B cell (primary cell): ENCODE data around the gene ERCC2. TPM values are rescaled to one million over a fixed set of nuclear protein-coding genes. Genes with fewer than 3 reads are reported as not detected.
"Not testable (repeated sequence)": the region's sequence is repeated elsewhere in the genome, so short reads cannot be mapped to it uniquely, and the experiment has no call there.

Experiments used
- ATAC-seq: fragments of 200-7000 bp; cut with Tn5 transposase; one replicate; pipeline ENCODE4 v1.10.0; 2021; ENCODE audit warnings: low read depth, mild to moderate bottlenecking, moderate number of reproducible peaks, moderate library complexity
- CTCF ChIA-PET: fragments of 350-600 bp; sonication (Branson Sonifier 250); formaldehyde crosslinking; loops from one replicate; lab custom pipeline; 2021; ENCODE audit warnings: antibody characterized with exemption, inconsistent platforms; lab: Charles Lee
- POLR2A ChIA-PET: fragments of 350-600 bp; sonication (Branson Sonifier 250); formaldehyde crosslinking; loops from one replicate; lab custom pipeline; 2021; ENCODE audit warnings: antibody characterized with exemption; lab: Charles Lee
- DNase-seq: peaks from one replicate; pipeline ENCODE4 v3.0.0; 2013
- H2AFZ ChIP-seq: 2 replicates; pipeline ENCODE4 v1.6.1; 2012; ENCODE audit warnings: mild to moderate bottlenecking, low read depth, low read length; ENCODE audit not compliant: insufficient read depth, poor library complexity, severe bottlenecking
- H3K27ac ChIP-seq, 2 donors: 1 replicate in 1 of 2; 2 replicates in 1 of 2; pipeline ENCODE4 v1.5.1; 2012 to 2013; ENCODE audit warnings: low read length in 2 of 2, mild to moderate bottlenecking in 2 of 2, moderate library complexity in 1 of 2
- H3K27me3 ChIP-seq, 4 experiments: fragments of 200-600 bp in 1 of 4; sonication (generic) in 1 of 4; replicated peaks in 1 of 4; 1 replicate in 2 of 4; 2 replicates in 2 of 4; pipeline versions ENCODE4 v1.6.1 to v1.7.0; 2013 to 2016; ENCODE audit warnings: low read length in 3 of 4, mild to moderate bottlenecking in 2 of 4, mixed read lengths in 1 of 4, moderate library complexity in 1 of 4; ENCODE audit not compliant: insufficient read depth in 4 of 4, control insufficient read depth in 3 of 4; ENCODE audit errors: control extremely low read depth in 1 of 4
- H3K36me3 ChIP-seq, 2 experiments: replicated peaks in 1 of 2; 1 replicate in 1 of 2; 2 replicates in 1 of 2; pipeline versions ENCODE4 v1.6.1 to v1.7.1; 2013; ENCODE audit warnings: low read length in 1 of 2; ENCODE audit not compliant: insufficient read depth in 2 of 2, control insufficient read depth in 1 of 2; ENCODE audit errors: control extremely low read depth in 1 of 2, extremely low read depth in 1 of 2
- H3K4me1 ChIP-seq, 2 donors: fragments of 200-600 bp in 1 of 2; sonication (generic) in 1 of 2; 1 replicate in 1 of 2; 2 replicates in 1 of 2; pipeline versions ENCODE4 v1.5.1 to v1.6.1; 2013 to 2017; ENCODE audit warnings: low read length in 2 of 2; ENCODE audit not compliant: control insufficient read depth in 2 of 2, insufficient read depth in 2 of 2
- H3K4me2 ChIP-seq: replicated peaks from 2 replicates; pipeline ENCODE3; 2012; ENCODE audit warnings: mild to moderate bottlenecking, low read depth, low read length; ENCODE audit not compliant: poor library complexity, severe bottlenecking
- H3K4me3 ChIP-seq, 5 experiments: fragments of 200-600 bp in 1 of 5; sonication (generic) in 1 of 5; 1 replicate in 3 of 5; 2 replicates in 2 of 5; pipeline versions ENCODE4 v1.5.1 to v1.7.0; 2011 to 2016; ENCODE audit warnings: low read length in 4 of 5, mild to moderate bottlenecking in 4 of 5, low read depth in 2 of 5, control low read depth in 1 of 5, moderate library complexity in 1 of 5; ENCODE audit not compliant: insufficient read depth in 1 of 5; ENCODE audit errors: control extremely low read depth in 1 of 5, extremely low read depth in 1 of 5
- H3K79me2 ChIP-seq: fragments of 200-600 bp; sonication (generic); one replicate; pipeline ENCODE4 v1.6.0; 2016; ENCODE audit warnings: low read length; ENCODE audit not compliant: control insufficient read depth, insufficient read depth
- H3K9ac ChIP-seq: fragments of 200-600 bp; sonication (generic); 2 replicates; pipeline ENCODE4 v1.6.1; 2017; ENCODE audit warnings: mild to moderate bottlenecking, low read length, moderate library complexity
- H3K9me3 ChIP-seq, 3 donors: one replicate each; pipeline versions ENCODE4 v1.6.1 to v1.7.1; 2013; ENCODE audit warnings: low read length in 2 of 3; ENCODE audit not compliant: control insufficient read depth in 2 of 3, insufficient read depth in 1 of 3; ENCODE audit errors: control extremely low read depth in 1 of 3
- H4K20me1 ChIP-seq: 2 replicates; pipeline ENCODE4 v1.6.0; 2012; ENCODE audit warnings: mild to moderate bottlenecking, low read length; ENCODE audit not compliant: insufficient read depth, control insufficient read depth, poor library complexity, severe bottlenecking
- H3K27ac Mint-ChIP-seq: one replicate; pipeline ENCODE4 v1.8.0; 2021; ENCODE audit warnings: mixed read lengths
- H3K27me3 Mint-ChIP-seq: one replicate; pipeline ENCODE4 v1.8.0; 2021; ENCODE audit warnings: mixed read lengths
- H3K4me1 Mint-ChIP-seq: one replicate; pipeline ENCODE4 v1.8.0; 2021; ENCODE audit warnings: mixed read lengths
- H3K4me3 Mint-ChIP-seq: one replicate; pipeline ENCODE4 v1.8.0; 2021; ENCODE audit warnings: mixed read lengths
- H3K9me3 Mint-ChIP-seq: one replicate; pipeline ENCODE4 v1.8.0; 2022; ENCODE audit warnings: mixed read lengths; ENCODE audit not compliant: insufficient read depth
- EZH2 ChIP-seq: IDR thresholded peaks from 2 replicates; pipeline ENCODE4 v1.6.1; 2012; ENCODE audit warnings: borderline replicate concordance, low read depth, mild to moderate bottlenecking, moderate library complexity, low read length; ENCODE audit not compliant: insufficient read depth, poor library complexity, severe bottlenecking
- WGBS: methylation state at CpG from one replicate; pipeline ENCODE4 v1.1.5; 2013; ENCODE audit warnings: missing lambda C conversion rate; ENCODE audit not compliant: insufficient coverage; 5-methylcytosine and 5-hydroxymethylcytosine counted together
- intact Hi-C: fragments of 100-400 bp; cut with micrococcal nuclease; formaldehyde crosslinking; loops from one replicate; pipeline ENCODE4 v1.10.0; 2022
- polyA plus RNA-seq: library from polyadenylated mRNA; depleted of rRNA; stranded (reverse); fragments of >200 nt; gene quantifications from 2 replicates; pipeline ENCODE4 v1.2.3, GENCODE V29; 2012
- total RNA-seq, 2 donors: library from RNA; stranded (reverse); fragments of 120-200 nt in 1 of 2; gene quantifications; 1 replicate in 1 of 2; 2 replicates in 1 of 2; pipeline versions ENCODE4 v1.2.3 to v1.2.4, GENCODE V29; 2013 to 2022

The ERCC2 gene
- total and polyA plus RNA-seq, 2 donors (not counting 1 experiment from before 2014, with no cell fraction given), result 20.8 to 26.5 TPM

DNA sequence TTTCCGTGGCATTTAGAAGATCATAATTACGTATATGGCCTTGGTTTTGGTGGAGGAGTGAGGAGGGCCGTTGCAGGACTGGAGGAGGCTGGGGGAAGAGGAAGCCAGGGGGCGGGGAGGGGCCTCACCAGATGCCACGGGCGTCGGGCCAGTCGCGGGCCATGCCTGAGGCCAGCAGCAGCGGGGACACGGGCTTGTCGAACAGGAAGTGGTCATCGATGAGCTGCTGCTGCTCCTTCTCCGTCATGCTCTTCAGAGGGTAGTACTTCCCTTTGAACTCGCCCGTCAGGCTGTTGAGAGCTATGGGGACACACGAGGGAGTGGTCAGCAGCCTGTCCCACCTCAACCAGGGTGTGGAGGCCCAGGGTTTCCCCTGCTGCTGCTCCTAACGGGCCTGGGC, 58.8 kb downstream of the ERCC2 start:
- DNase-seq, result no peak
- Histone ChIP-seq H3K9ac (no peak overlapping the region), H3K4me1 (no peaks in the 10 kb centered on the region), H2AFZ (no peak overlapping the region), H3K9me3 (peaks cover 0 to 12% (median 0%) of the 10 kb centered on the region in 3 donors), H3K27ac (no peak overlapping the region), H3K4me2 (no peak overlapping the region), H3K79me2 (no peaks in the 10 kb centered on the region), H3K36me3 (no peaks in the 10 kb centered on the region), H4K20me1 (no peaks in the 10 kb centered on the region), H3K27me3 (no peaks in the 10 kb centered on the region), H3K4me3 (no peak overlapping the region)
- no peak for ATAC-seq
- POLR2A ChIA-PET, result no interaction called here
- H3K4me1 Mint-ChIP-seq, result no peaks in the 10 kb centered on the region
- H3K27ac Mint-ChIP-seq, result no peak overlapping the region
- 34% methylated on average over 18 of the region's 18 CpGs for WGBS
- H3K27me3 Mint-ChIP-seq, result peaks cover 25% of the 10 kb centered on the region
- no peak overlapping the region for H3K4me3 Mint-ChIP-seq
- no peak for TF ChIP-seq EZH2
- H3K9me3 Mint-ChIP-seq, result no peaks in the 10 kb centered on the region
- CTCF ChIA-PET, result no interaction called here
- intact Hi-C loops, result no loop called here

- H3K27ac Mint-ChIP-seq, ATAC-seq, H3K27me3 ChIP-seq, H4K20me1 ChIP-seq, CTCF ChIA-PET, intact Hi-C loops, H3K27ac ChIP-seq, H3K4me3 Mint-ChIP-seq, H3K36me3 ChIP-seq, H3K4me3 ChIP-seq, H3K4me2 ChIP-seq, POLR2A ChIA-PET, H3K9me3 Mint-ChIP-seq, H2AFZ ChIP-seq, DNase-seq, H3K4me1 ChIP-seq, H3K4me1 Mint-ChIP-seq, H3K79me2 ChIP-seq, H3K9ac ChIP-seq: not testable (repeated sequence)
- H3K27me3 Mint-ChIP-seq, result peaks cover 14% of the 10 kb centered on the region
- WGBS, result 95% methylated on average over 7 of the region's 8 CpGs
- peaks cover 0 to 15% (median 0%) of the 10 kb centered on the region in 3 donors for H3K9me3 ChIP-seq
Measured at GRCh38 chr19:45309322-45309721, 61.1 kb downstream of the ERCC2 start.
